ENCODE data around the gene ZNF577.

ZNF577 gene

DNA sequence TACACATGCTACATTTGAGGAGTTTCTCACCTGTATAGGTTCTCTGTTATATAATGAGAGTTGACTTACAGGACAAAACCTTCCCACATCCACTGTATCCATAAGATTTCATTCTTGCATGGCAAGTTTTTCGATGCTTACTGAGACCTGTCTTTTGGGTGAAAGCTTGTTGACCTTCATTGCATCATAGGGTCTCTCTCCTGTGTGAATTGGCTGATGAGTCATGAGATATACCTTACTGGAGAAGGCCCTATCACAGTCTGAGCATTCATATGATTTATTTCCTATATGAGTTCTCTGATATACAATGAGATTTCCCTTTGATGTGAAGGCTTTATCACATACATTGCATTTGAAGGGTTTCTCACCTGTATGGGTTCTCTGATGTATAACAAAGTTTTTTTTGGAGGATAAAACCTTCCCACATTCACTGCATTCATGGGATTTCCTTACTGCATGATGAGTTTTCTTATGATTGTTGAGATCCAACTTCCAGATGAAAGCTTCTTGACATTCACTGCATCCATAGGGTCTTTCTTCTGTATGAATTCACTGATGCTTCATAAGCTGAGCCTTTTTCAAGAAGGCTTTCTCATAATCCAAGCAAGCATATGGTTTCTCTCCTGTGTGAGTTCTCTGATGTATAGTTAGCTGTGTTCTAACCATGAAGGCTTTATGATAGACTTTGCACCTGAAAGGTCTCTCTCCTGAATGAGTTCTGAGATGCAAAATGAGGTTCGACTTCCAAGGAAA lies 25.7 kb downstream of the ZNF577 start:
- no peak for DNase-seq

DNA sequence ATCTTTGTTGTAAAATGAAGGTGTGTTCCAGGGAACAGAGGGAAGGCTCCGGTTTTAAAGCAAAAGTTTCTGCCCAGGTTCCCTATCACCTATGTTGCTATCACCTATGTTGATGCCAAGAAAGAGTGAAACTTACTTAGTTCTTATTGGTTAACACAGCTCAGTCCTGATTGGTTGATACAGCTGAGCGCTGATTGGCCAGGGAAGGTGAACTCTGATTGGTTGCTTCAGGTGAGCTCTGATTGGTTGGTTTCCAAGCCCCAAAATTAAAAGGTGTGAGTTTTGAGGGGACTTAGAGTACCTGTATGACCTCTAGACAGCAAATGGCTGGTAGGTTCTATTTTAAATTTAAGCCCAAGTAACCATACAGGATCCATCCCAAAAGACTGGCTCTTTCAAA lies 50.6 kb downstream of the ZNF577 start:
- no peak for DNase-seq

GRCh38 chr19:51830274-51830673 lies 57.5 kb downstream of the ZNF577 start:
- no peak for DNase-seq

DNA sequence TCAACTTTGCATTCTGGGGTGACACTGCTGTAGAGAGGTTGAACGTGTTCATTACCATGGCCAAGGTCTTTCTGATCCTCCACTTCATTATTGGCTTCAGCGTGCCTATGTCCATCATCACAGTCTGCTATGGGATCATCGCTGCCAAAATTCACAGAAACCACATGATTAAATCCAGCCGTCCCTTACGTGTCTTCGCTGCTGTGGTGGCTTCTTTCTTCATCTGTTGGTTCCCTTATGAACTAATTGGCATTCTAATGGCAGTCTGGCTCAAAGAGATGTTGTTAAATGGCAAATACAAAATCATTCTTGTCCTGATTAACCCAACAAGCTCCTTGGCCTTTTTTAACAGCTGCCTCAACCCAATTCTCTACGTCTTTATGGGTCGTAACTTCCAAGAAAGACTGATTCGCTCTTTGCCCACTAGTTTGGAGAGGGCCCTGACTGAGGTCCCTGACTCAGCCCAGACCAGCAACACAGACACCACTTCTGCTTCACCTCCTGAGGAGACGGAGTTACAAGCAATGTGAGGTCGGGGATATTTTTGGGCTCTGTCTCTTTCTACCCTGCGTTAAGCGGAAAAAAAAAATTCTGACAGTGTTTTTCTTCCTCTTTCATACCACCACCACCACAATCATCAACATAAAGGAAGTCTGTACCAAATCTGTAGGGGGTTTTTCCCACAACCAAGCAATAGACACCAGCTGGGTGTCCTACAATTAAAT lies 63.3 kb downstream of the ZNF577 start:
- no peak for DNase-seq

DNA sequence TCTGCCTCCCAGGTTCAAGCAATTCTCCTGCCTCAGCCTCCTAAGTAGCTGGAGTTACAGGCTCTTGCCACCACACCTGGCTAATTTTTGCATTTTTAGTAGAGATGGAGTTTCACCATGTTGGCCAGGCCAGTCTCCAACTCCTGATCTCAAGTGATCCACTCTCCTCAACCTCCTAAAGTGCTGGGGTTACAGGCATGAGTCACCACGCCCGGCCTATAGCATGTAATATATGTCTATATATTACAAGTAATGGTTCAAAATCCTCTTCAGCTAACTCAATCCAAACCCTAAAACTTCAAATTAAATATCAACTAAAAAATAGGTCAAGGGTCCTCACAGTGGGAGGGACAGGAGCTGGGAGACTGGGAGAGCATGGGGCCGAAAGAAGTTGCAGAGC lies 64.8 kb downstream of the ZNF577 start:
- DNase-seq = no peak

GRCh38 chr19:51822325-51822724 lies 65.4 kb downstream of the ZNF577 start:
- no peak for DNase-seq

- no peak for DNase-seq
These were observed 65.8 kb downstream of the ZNF577 start for GRCh38 chr19:51821921-51822320.

- no peak for DNase-seq
These were observed 66.3 kb downstream of the ZNF577 start for GRCh38 chr19:51821456-51821855.

All from T-helper 1 cell (primary cell).